Loucy (cell line): Measurements from ENCODE around the gene BEST3.

Experiments used
- H2AFZ ChIP-seq: fragments of 200-600 bp; sonication (generic); 2 replicates; pipeline ENCODE4 v1.6.0; 2016; ENCODE audit warnings: antibody characterized with exemption, mild to moderate bottlenecking, low read length, moderate library complexity
- H3F3A ChIP-seq: fragments of 200-600 bp; 2 replicates; pipeline ENCODE4 v1.6.0; 2016; ENCODE audit warnings: antibody characterized with exemption, low read depth, mild to moderate bottlenecking
- H3K27me3 ChIP-seq: fragments of 200-600 bp; sonication (generic); 2 replicates; pipeline ENCODE4 v1.6.1; 2014; ENCODE audit warnings: low read length, mild to moderate bottlenecking; ENCODE audit not compliant: insufficient read depth, poor library complexity, severe bottlenecking
- H3K36me3 ChIP-seq: fragments of 200-600 bp; sonication (generic); 2 replicates; pipeline ENCODE4 v1.6.1; 2016; ENCODE audit warnings: low read length; ENCODE audit not compliant: insufficient read depth
- H3K4me1 ChIP-seq: fragments of 200-600 bp; sonication (generic); 2 replicates; pipeline ENCODE4 v1.5.1; 2014; ENCODE audit warnings: low read length, mild to moderate bottlenecking; ENCODE audit not compliant: insufficient read depth, poor library complexity, severe bottlenecking
- H3K4me2 ChIP-seq: fragments of 200-600 bp; sonication (generic); 2 replicates; pipeline ENCODE4 v1.6.0; 2014; ENCODE audit warnings: antibody characterized with exemption, low read length, low read depth, mild to moderate bottlenecking; ENCODE audit not compliant: poor library complexity, severe bottlenecking
- H3K4me3 ChIP-seq: fragments of 200-600 bp; sonication (generic); 2 replicates; pipeline ENCODE4 v1.5.1; 2014; ENCODE audit warnings: low read length, mild to moderate bottlenecking, mixed read lengths; ENCODE audit not compliant: poor library complexity, severe bottlenecking
- H3K79me2 ChIP-seq: fragments of 200-600 bp; sonication (generic); 2 replicates; pipeline ENCODE4 v1.6.1; 2014; ENCODE audit warnings: low read length; ENCODE audit not compliant: insufficient read depth
- H3K9ac ChIP-seq: fragments of 200-600 bp; sonication (generic); 2 replicates; pipeline ENCODE4 v1.6.0; 2014; ENCODE audit warnings: mild to moderate bottlenecking, low read depth, low read length, moderate library complexity; ENCODE audit not compliant: poor library complexity, severe bottlenecking
- H3K9me2 ChIP-seq: fragments of 200-600 bp; sonication (generic); replicated peaks from 2 replicates; pipeline ENCODE4 v1.6.1; 2016; ENCODE audit warnings: low read depth, low read length, mixed read lengths
- H3K9me3 ChIP-seq: fragments of 200-600 bp; sonication (generic); 2 replicates; pipeline ENCODE4 v1.6.1; 2014; ENCODE audit warnings: mild to moderate bottlenecking, antibody characterized with exemption, low read length, low read depth; ENCODE audit not compliant: insufficient read depth
- H4K20me1 ChIP-seq: fragments of 200-600 bp; sonication (generic); 2 replicates; pipeline ENCODE4 v1.6.0; 2014; ENCODE audit warnings: antibody characterized with exemption, low read length, mild to moderate bottlenecking; ENCODE audit not compliant: insufficient read depth, poor library complexity, severe bottlenecking
- CTCF ChIP-seq: fragments of 200-600 bp; sonication (generic); conservative IDR thresholded peaks from 2 replicates; pipeline ENCODE4 v1.5.1; 2014; ENCODE audit warnings: mild to moderate bottlenecking, antibody characterized with exemption, low read length
- EZH2phosphoT487 ChIP-seq: fragments of 200-600 bp; IDR thresholded peaks from 2 replicates; pipeline ENCODE4 v1.6.1; 2018; ENCODE audit warnings: antibody characterized with exemption, mild to moderate bottlenecking, moderate library complexity, borderline replicate concordance

BEST3 gene

DNA sequence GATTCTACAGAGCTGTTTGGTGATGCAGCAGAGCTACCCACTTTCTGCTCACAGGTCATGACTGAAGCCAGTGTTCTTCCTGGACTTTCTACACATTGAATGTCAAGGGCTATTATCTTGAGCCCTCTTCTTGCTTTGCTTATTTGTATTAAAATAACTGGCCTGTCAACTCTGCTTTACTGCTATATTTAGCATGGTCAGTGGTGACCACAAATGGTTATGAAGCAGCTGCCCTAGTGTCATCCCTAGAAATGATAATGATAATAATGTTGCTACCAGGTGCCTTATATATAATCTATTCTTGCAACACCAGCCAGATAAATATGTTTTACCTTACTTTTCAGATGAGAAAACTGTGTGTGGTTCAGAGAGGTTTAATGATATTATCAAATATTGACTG, 85.8 kb downstream of the BEST3 start:
- Histone ChIP-seq H3F3A (no peaks in the 10 kb centered on the region), H3K9me2 (no peaks in the 10 kb centered on the region), H4K20me1 (no peaks in the 10 kb centered on the region), H3K9ac (no peak overlapping the region), H3K9me3 (no peaks in the 10 kb centered on the region), H2AFZ (no peak overlapping the region), H3K4me3 (no peak overlapping the region), H3K27me3 (no peaks in the 10 kb centered on the region), H3K4me2 (no peak overlapping the region), H3K36me3 (no peaks in the 10 kb centered on the region), H3K79me2 (no peaks in the 10 kb centered on the region), H3K4me1 (no peaks in the 10 kb centered on the region)
- no peak for TF ChIP-seq CTCF
- TF ChIP-seq EZH2phosphoT487 = no peak

DNA sequence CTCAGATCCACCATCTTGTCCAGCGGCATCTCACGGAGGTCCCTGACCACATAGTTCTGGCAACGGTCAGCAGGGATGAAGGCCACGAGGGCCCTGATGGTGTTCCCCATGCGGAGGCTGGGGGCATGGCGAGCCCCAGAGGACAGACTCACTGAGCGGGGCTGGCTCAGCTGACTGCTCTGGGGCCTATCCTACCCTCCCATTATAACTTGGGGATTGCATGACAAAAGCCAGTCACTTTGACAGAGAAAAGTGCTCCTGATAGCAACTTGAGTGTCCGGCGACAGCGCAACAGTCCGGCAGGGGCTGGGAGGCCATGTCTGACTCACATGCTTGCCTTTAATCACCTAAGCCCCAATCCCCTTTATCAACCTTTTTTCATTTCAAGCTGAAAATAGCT, 88.4 kb downstream of the BEST3 start, which contains the start of gene LRRC10:
LRRC10 (minus strand) TSS at position 179 of the 400 bp plus-strand sequence; CDS start at position 110, 69 bp downstream.
- H3K9ac ChIP-seq = no peak within 1 kb of the TSS
- peaks cover 4% of the 10 kb centered on the region for H3K4me1 ChIP-seq
- H3K9me2 ChIP-seq = no peaks in the 10 kb centered on the region
- no peak within 1 kb of the TSS for H2AFZ ChIP-seq
- H4K20me1 ChIP-seq = no peaks in the 10 kb centered on the region
- H3F3A ChIP-seq = no peaks in the 10 kb centered on the region
- H3K27me3 ChIP-seq = no peaks in the 10 kb centered on the region
- no peaks in the 10 kb centered on the region for H3K36me3 ChIP-seq
- no peak within 1 kb of the TSS for H3K4me2 ChIP-seq
- H3K79me2 ChIP-seq = no peaks in the 10 kb centered on the region
- no peak within 1 kb of the TSS for H3K4me3 ChIP-seq
- H3K9me3 ChIP-seq = no peaks in the 10 kb centered on the region
- TF ChIP-seq EZH2phosphoT487 (no peak), CTCF (no peak)

DNA sequence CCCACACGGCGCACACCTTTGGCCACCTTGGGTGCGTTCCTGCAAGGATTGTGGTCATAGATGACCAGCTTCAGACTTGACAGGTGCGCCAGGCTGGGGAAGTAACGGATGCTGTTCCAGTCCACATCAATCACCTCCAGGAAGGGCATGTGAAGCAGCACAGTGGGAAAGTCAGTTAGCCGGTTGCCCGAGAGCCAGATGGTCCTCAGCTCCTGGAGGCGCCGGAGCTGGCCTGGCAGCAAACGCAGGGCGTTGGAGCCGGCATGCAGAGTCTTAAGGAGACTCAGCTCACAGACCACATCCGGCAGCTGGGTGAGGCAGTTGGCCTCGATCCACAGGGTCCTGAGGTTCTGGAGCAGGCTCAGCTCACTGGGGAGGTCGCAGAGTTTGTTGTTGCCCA, 89.0 kb downstream of the BEST3 start:
- Histone ChIP-seq H4K20me1 (no peaks in the 10 kb centered on the region), H3K27me3 (no peaks in the 10 kb centered on the region), H3K9me2 (no peaks in the 10 kb centered on the region), H2AFZ (no peak overlapping the region), H3K36me3 (no peaks in the 10 kb centered on the region), H3F3A (no peaks in the 10 kb centered on the region), H3K4me1 (peaks cover 4% of the 10 kb centered on the region), H3K9me3 (no peaks in the 10 kb centered on the region), H3K4me3 (no peak overlapping the region), H3K4me2 (no peak overlapping the region), H3K9ac (no peak overlapping the region), H3K79me2 (no peaks in the 10 kb centered on the region)
- TF ChIP-seq CTCF = no peak
- no peak for TF ChIP-seq EZH2phosphoT487
